SK-N-SH treated with all-trans-retinoic acid at 6 μM for 48 hours (cell line): Measurements from ENCODE around the gene TPRG1L.

Experiments used
- ATAC-seq: fragments of 200-7000 bp; cut with Tn5 transposase; 3 replicates; pipeline ENCODE4 v1.9.1; 2020; ENCODE audit warnings: mild to moderate bottlenecking, moderate library complexity
- BACH2 ChIP-seq: fragments of 250-450 bp; sonication (Bioruptor Pico); IDR thresholded peaks from 2 replicates; pipeline ENCODE4 v1.9.0; 2021; ENCODE audit warnings: mild to moderate bottlenecking, borderline replicate concordance
- CSDC2 ChIP-seq: fragments of 250-450 bp; sonication (Bioruptor Pico); IDR thresholded peaks from 2 replicates; pipeline ENCODE4 v1.5.0; 2020; ENCODE audit warnings: mild to moderate bottlenecking, moderate library complexity
- ESRRG ChIP-seq: fragments of 250-450 bp; sonication (Bioruptor Pico); IDR thresholded peaks from 2 replicates; pipeline ENCODE4 v1.6.1; 2021; ENCODE audit warnings: mild to moderate bottlenecking
- GLIS3 ChIP-seq: fragments of 250-450 bp; sonication (Bioruptor Pico); IDR thresholded peaks from 2 replicates; pipeline ENCODE4 v1.5.0; 2020; ENCODE audit warnings: mild to moderate bottlenecking, moderate library complexity
- ISL1 ChIP-seq: fragments of 250-450 bp; sonication (Bioruptor Pico); IDR thresholded peaks from 2 replicates; pipeline ENCODE4 v2.1.2; 2022; ENCODE audit warnings: mild to moderate bottlenecking, moderate library complexity
- OSR1 ChIP-seq: fragments of 250-450 bp; sonication (Bioruptor Pico); IDR thresholded peaks from 2 replicates; pipeline ENCODE4 v1.8.0; 2022; ENCODE audit warnings: moderate library complexity, mild to moderate bottlenecking, inconsistent platforms
- PPARA ChIP-seq: fragments of 250-450 bp; sonication (Bioruptor Pico); IDR thresholded peaks from 2 replicates; pipeline ENCODE4 v1.5.0; 2020; ENCODE audit warnings: mild to moderate bottlenecking, borderline replicate concordance
- TCF4 ChIP-seq: fragments of 250-450 bp; sonication (Bioruptor Pico); IDR thresholded peaks from 2 replicates; pipeline ENCODE4 v1.8.0; 2021; ENCODE audit warnings: mild to moderate bottlenecking, moderate library complexity, borderline replicate concordance
- TOX ChIP-seq: fragments of 250-450 bp; sonication (Bioruptor Pico); IDR thresholded peaks from 2 replicates; pipeline ENCODE4 v1.8.0; 2021; ENCODE audit warnings: mild to moderate bottlenecking, moderate library complexity, borderline replicate concordance
- ZC3H10 ChIP-seq: fragments of 250-450 bp; sonication (Bioruptor Pico); IDR thresholded peaks from 2 replicates; pipeline ENCODE4 v1.5.1; 2021; ENCODE audit warnings: mild to moderate bottlenecking, moderate library complexity
- ZFP3 ChIP-seq: fragments of 250-450 bp; sonication (Bioruptor Pico); IDR thresholded peaks from 2 replicates; pipeline ENCODE4 v1.5.0; 2020; ENCODE audit warnings: mild to moderate bottlenecking, moderate library complexity
- ZFP30 ChIP-seq: fragments of 450-650 bp; formaldehyde crosslinking; IDR thresholded peaks from 2 replicates; pipeline ENCODE4 v1.5.0; 2022; ENCODE audit warnings: mild to moderate bottlenecking, moderate library complexity
- ZNF565 ChIP-seq: fragments of 450-650 bp; formaldehyde crosslinking; conservative IDR thresholded peaks from 2 replicates; pipeline ENCODE4 v1.5.0; 2020; ENCODE audit warnings: low read depth, mild to moderate bottlenecking, moderate library complexity
- ZNF8 ChIP-seq: fragments of 450-650 bp; formaldehyde crosslinking; IDR thresholded peaks from 2 replicates; pipeline ENCODE4 v1.5.0; 2020; ENCODE audit warnings: mild to moderate bottlenecking, moderate library complexity
- TF ChIP-seq, protein P1 (sequence below): fragments of 250-450 bp; sonication (Bioruptor Pico); IDR thresholded peaks from 2 replicates; pipeline ENCODE4 v1.5.1; 2021; ENCODE audit warnings: mild to moderate bottlenecking, moderate library complexity
- TF ChIP-seq, protein P2 (sequence below): fragments of 250-450 bp; sonication (Bioruptor Pico); IDR thresholded peaks from 2 replicates; pipeline ENCODE4 v1.8.0; 2020; ENCODE audit warnings: mild to moderate bottlenecking, moderate library complexity, borderline replicate concordance
- TF ChIP-seq, protein P3 (sequence below): fragments of 250-450 bp; sonication (Bioruptor Pico); IDR thresholded peaks from 2 replicates; pipeline ENCODE4 v1.8.0; 2021; ENCODE audit warnings: low read depth, mild to moderate bottlenecking, moderate library complexity, borderline replicate concordance
- TF ChIP-seq, protein P4 (sequence below): fragments of 250-450 bp; sonication (Bioruptor Pico); IDR thresholded peaks from 2 replicates; pipeline ENCODE4 v1.5.0; 2020; ENCODE audit warnings: mild to moderate bottlenecking, moderate library complexity

Gene TPRG1L

DNA sequence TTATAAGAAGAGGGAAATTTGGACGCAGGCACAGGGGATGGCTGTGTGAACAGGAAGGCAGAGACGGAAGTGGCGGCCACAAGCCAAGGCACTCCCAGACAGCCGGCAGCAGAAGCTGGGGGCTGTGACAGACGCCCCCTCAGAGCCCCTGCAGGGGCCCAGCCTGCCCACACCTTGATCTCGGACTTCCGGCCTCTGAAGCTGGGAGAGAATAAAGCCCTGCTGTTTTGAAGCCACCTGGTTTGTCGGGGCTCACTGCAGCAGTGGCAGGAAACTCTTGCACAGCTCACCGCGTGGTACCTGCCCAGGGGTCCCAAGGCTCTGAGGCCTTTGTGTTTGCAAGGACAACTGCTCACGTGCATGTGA is 27.2 kb upstream of the TPRG1L start:
- TF ChIP-seq ZNF565 (CRISPR knock-in tag) (no peak), ZFP3 (CRISPR knock-in tag) (no peak), ZNF8 (no peak), ZFP30 (CRISPR knock-in tag) (no peak), ESRRG (CRISPR knock-in tag) (no peak), TCF4 (CRISPR knock-in tag) (no peak), GLIS3 (no peak), ISL1 (CRISPR knock-in tag) (no peak)
- TF ChIP-seq, protein P1, sequence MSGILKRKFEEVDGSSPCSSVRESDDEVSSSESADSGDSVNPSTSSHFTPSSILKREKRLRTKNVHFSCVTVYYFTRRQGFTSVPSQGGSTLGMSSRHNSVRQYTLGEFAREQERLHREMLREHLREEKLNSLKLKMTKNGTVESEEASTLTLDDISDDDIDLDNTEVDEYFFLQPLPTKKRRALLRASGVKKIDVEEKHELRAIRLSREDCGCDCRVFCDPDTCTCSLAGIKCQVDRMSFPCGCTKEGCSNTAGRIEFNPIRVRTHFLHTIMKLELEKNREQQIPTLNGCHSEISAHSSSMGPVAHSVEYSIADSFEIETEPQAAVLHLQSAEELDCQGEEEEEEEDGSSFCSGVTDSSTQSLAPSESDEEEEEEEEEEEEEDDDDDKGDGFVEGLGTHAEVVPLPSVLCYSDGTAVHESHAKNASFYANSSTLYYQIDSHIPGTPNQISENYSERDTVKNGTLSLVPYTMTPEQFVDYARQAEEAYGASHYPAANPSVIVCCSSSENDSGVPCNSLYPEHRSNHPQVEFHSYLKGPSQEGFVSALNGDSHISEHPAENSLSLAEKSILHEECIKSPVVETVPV (CRISPR knock-in tag), result no peak
- ATAC-seq, result no peak

DNA sequence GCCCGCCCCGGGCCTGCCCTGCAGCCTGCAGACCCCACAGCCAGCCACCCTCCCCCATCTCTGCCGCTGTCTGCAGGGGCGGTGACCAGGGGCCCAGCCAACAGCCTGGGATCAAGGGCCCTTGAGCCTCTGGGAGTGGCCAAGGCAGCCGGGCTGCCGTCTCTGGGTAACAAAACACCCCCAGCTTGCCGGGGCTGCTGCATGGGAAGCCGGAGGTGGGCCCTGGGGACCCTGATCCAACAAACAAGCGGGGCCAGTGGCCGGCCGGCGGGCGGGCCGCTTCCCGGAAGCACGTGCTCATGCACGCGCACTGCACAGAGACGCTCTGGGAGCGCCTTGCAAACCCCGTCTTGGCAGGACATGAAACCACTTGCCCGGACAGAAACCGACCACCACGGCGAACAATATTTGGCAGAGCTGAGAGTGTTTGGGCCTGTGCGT is 26.7 kb upstream of the TPRG1L start:
- ATAC-seq, result no peak
- no peak for TF ChIP-seq GLIS3
- TF ChIP-seq ESRRG (CRISPR knock-in tag), result no peak
- TF ChIP-seq, protein P2, sequence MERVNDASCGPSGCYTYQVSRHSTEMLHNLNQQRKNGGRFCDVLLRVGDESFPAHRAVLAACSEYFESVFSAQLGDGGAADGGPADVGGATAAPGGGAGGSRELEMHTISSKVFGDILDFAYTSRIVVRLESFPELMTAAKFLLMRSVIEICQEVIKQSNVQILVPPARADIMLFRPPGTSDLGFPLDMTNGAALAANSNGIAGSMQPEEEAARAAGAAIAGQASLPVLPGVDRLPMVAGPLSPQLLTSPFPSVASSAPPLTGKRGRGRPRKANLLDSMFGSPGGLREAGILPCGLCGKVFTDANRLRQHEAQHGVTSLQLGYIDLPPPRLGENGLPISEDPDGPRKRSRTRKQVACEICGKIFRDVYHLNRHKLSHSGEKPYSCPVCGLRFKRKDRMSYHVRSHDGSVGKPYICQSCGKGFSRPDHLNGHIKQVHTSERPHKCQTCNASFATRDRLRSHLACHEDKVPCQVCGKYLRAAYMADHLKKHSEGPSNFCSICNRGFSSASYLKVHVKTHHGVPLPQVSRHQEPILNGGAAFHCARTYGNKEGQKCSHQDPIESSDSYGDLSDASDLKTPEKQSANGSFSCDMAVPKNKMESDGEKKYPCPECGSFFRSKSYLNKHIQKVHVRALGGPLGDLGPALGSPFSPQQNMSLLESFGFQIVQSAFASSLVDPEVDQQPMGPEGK (CRISPR knock-in tag), result no peak
- TF ChIP-seq TCF4 (CRISPR knock-in tag), result no peak
- no peak for TF ChIP-seq TOX (CRISPR knock-in tag)
- TF ChIP-seq, protein P3, sequence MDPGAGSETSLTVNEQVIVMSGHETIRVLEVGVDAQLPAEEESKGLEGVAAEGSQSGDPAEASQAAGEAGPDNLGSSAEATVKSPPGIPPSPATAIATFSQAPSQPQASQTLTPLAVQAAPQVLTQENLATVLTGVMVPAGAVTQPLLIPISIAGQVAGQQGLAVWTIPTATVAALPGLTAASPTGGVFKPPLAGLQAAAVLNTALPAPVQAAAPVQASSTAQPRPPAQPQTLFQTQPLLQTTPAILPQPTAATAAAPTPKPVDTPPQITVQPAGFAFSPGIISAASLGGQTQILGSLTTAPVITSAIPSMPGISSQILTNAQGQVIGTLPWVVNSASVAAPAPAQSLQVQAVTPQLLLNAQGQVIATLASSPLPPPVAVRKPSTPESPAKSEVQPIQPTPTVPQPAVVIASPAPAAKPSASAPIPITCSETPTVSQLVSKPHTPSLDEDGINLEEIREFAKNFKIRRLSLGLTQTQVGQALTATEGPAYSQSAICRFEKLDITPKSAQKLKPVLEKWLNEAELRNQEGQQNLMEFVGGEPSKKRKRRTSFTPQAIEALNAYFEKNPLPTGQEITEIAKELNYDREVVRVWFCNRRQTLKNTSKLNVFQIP, result no peak
- no peak for TF ChIP-seq ZFP3 (CRISPR knock-in tag)
- TF ChIP-seq ZFP30 (CRISPR knock-in tag), result no peak
- TF ChIP-seq ZNF565 (CRISPR knock-in tag), result no peak
- TF ChIP-seq CSDC2 (CRISPR knock-in tag), result no peak

DNA sequence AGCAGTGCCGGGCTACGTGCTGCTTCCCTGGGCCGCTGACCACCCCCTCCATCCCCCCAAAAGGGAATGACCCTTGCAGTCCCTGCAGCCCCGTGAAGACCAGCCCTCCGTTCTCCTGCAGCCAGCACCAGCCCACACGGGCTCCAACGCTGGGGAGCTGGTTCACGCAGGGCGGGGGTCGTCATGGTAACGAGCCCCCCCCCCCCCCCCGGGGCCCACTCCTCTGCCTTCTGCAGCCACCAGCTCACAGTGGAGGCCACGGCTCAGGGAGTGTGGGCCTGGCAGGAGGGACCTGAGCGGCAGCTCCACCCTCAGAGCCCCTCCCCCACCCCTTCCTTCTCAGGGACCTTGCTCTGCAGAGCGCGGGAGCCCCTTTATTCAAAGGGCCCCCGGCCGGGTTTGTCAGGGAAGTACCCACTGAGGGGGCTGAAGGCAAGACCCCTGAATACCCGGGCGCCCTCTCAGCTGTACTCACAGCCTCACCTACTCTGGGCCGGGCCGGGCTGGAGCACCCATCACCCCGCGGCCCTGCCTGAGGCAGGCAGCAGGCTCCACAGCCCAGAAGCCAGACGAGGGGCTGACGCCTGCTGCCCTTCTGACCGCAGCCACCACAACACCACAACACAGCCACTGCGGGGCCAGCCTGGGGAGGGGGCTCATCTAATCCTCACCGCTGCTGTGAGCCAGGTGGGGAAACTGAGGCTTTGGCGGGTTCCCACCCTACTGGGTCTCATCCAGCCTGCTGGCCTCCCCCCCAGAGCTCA is 26.1 kb upstream of the TPRG1L start:
- ATAC-seq, result no peak
- TF ChIP-seq OSR1 (CRISPR knock-in tag), result no peak
- TF ChIP-seq, protein P1 (CRISPR knock-in tag), result no peak
- TF ChIP-seq ZC3H10 (CRISPR knock-in tag), result no peak
- no peak for TF ChIP-seq GLIS3
- TF ChIP-seq PPARA (CRISPR knock-in tag), result no peak
- TF ChIP-seq TOX (CRISPR knock-in tag), result no peak
- TF ChIP-seq BACH2 (CRISPR knock-in tag), result no peak
- TF ChIP-seq ESRRG (CRISPR knock-in tag), result no peak

DNA sequence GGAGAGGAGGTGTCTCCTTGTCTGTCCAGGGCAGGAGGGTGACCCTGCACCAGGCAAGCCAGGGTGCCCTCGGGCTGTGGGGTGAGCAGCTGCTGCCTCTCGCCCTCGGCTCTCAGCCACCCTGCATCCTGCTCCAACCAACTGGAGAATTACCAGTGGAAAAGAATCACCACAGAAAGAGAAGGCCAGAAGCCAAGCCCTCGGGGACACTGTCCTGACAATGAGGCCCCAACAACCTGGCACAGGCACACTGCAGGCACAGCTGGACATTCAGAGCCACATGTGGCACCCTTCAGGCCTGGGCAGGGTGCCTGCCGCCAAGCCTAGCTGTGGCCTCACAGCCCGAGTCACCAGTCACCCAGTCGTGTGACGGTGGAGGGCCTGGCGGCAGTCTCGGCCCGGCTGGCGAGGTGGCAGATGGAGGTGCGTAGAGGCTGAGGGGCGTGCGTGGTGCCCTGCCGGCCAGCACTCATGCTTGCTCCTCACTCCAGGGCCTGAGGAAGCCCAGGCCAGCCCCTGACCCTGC is 25.5 kb upstream of the TPRG1L start:
- ATAC-seq, result peak; percentile 15; the same call in 2 of the 3 replicates
- TF ChIP-seq ZFP30 (CRISPR knock-in tag) (no peak), ZFP3 (CRISPR knock-in tag) (no peak)
- TF ChIP-seq, protein P4, sequence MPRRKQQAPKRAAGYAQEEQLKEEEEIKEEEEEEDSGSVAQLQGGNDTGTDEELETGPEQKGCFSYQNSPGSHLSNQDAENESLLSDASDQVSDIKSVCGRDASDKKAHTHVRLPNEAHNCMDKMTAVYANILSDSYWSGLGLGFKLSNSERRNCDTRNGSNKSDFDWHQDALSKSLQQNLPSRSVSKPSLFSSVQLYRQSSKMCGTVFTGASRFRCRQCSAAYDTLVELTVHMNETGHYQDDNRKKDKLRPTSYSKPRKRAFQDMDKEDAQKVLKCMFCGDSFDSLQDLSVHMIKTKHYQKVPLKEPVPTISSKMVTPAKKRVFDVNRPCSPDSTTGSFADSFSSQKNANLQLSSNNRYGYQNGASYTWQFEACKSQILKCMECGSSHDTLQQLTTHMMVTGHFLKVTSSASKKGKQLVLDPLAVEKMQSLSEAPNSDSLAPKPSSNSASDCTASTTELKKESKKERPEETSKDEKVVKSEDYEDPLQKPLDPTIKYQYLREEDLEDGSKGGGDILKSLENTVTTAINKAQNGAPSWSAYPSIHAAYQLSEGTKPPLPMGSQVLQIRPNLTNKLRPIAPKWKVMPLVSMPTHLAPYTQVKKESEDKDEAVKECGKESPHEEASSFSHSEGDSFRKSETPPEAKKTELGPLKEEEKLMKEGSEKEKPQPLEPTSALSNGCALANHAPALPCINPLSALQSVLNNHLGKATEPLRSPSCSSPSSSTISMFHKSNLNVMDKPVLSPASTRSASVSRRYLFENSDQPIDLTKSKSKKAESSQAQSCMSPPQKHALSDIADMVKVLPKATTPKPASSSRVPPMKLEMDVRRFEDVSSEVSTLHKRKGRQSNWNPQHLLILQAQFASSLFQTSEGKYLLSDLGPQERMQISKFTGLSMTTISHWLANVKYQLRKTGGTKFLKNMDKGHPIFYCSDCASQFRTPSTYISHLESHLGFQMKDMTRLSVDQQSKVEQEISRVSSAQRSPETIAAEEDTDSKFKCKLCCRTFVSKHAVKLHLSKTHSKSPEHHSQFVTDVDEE (CRISPR knock-in tag), result no peak
- TF ChIP-seq, all 23 proteins: peak for 0
